Rectal smooth muscle tissue (tissue), 1 donor: Measurements from ENCODE around the gene THAP7.

Experiments used
- H3K27ac ChIP-seq: one replicate; pipeline ENCODE4 v1.7.0; 2013; ENCODE audit warnings: low read depth, low read length, inconsistent platforms
- H3K27me3 ChIP-seq: one replicate; pipeline ENCODE4 v1.7.0; 2013; ENCODE audit warnings: low read length; ENCODE audit not compliant: control insufficient read depth, insufficient read depth
- H3K36me3 ChIP-seq: one replicate; pipeline ENCODE4 v1.7.0; 2013; ENCODE audit warnings: low read length; ENCODE audit not compliant: control insufficient read depth, insufficient read depth
- H3K4me1 ChIP-seq: one replicate; pipeline ENCODE4 v1.7.0; 2013; ENCODE audit warnings: low read length; ENCODE audit not compliant: control insufficient read depth, insufficient read depth
- H3K4me3 ChIP-seq: one replicate; pipeline ENCODE4 v1.7.0; 2013; ENCODE audit warnings: low read length
- H3K9ac ChIP-seq: one replicate; pipeline ENCODE4 v1.7.0; 2013; ENCODE audit warnings: low read length

Gene THAP7

GRCh38 chr22:20953668-20954500 is 48.0 kb downstream of the THAP7 start:
- Histone ChIP-seq H3K4me3 (no peak overlapping the region), H3K36me3 (peaks cover 13% of the 10 kb centered on the region), H3K9ac (no peak overlapping the region), H3K27me3 (no peaks in the 10 kb centered on the region), H3K27ac (no peak overlapping the region), H3K4me1 (no peaks in the 10 kb centered on the region)

GRCh38 chr22:20953342-20953608 is 48.6 kb downstream of the THAP7 start:
- H3K4me3 ChIP-seq: no peak overlapping the region
- peaks cover 13% of the 10 kb centered on the region for H3K36me3 ChIP-seq
- no peaks in the 10 kb centered on the region for H3K27me3 ChIP-seq
- H3K4me1 ChIP-seq: no peaks in the 10 kb centered on the region
- H3K9ac ChIP-seq: no peak overlapping the region
- no peak overlapping the region for H3K27ac ChIP-seq

- H3K4me1 ChIP-seq: no peaks in the 10 kb centered on the region
- peaks cover 13% of the 10 kb centered on the region for H3K36me3 ChIP-seq
- no peak overlapping the region for H3K9ac ChIP-seq
- H3K4me3 ChIP-seq: peak overlapping the region; percentile 8
- H3K27me3 ChIP-seq: no peaks in the 10 kb centered on the region
- H3K27ac ChIP-seq: no peak overlapping the region
These were observed 49.2 kb downstream of the THAP7 start for GRCh38 chr22:20952544-20953341.

GRCh38 chr22:20951932-20952380 is 50.0 kb downstream of the THAP7 start:
- Histone ChIP-seq H3K4me3 (no peak overlapping the region), H3K36me3 (peaks cover 13% of the 10 kb centered on the region), H3K9ac (no peak overlapping the region), H3K27me3 (no peaks in the 10 kb centered on the region), H3K27ac (no peak overlapping the region), H3K4me1 (no peaks in the 10 kb centered on the region)

GRCh38 chr22:20951151-20951931 is 50.6 kb downstream of the THAP7 start:
- H3K36me3 ChIP-seq: peaks cover 13% of the 10 kb centered on the region
- no peak overlapping the region for H3K9ac ChIP-seq
- H3K4me3 ChIP-seq: no peak overlapping the region
- no peaks in the 10 kb centered on the region for H3K4me1 ChIP-seq
- no peak overlapping the region for H3K27ac ChIP-seq
- no peaks in the 10 kb centered on the region for H3K27me3 ChIP-seq

GRCh38 chr22:20949698-20950183 is 52.2 kb downstream of the THAP7 start:
- Histone ChIP-seq H3K27me3 (no peaks in the 10 kb centered on the region), H3K36me3 (peaks cover 13% of the 10 kb centered on the region), H3K9ac (no peak overlapping the region), H3K4me1 (no peaks in the 10 kb centered on the region), H3K27ac (no peak overlapping the region), H3K4me3 (no peak overlapping the region)
